DND-41 (cell line): Measurements from ENCODE around the gene GGNBP2.

Experiments
- ATAC-seq: fragments of 200-7000 bp; cut with Tn5 transposase; 3 replicates; pipeline ENCODE4 v1.9.1; 2021; ENCODE audit warnings: low read depth; ENCODE audit not compliant: insufficient read depth
- DNase-seq: peaks from one replicate; pipeline ENCODE4 v3.0.0-alpha.2; 2020
- H2AFZ ChIP-seq: 2 replicates; pipeline ENCODE4 v1.6.0; 2012; ENCODE audit warnings: low read depth, low read length
- H3K27ac ChIP-seq: 2 replicates; pipeline ENCODE4 v1.5.1; 2012; ENCODE audit warnings: low read length, inconsistent platforms
- H3K27me3 ChIP-seq: fragments of 200-600 bp; sonication (generic); 2 replicates; pipeline ENCODE4 v1.6.0; 2012; ENCODE audit warnings: low read length, mild to moderate bottlenecking, inconsistent platforms; ENCODE audit not compliant: insufficient read depth, poor library complexity
- H3K36me3 ChIP-seq: 2 replicates; pipeline ENCODE4 v1.5.1; 2012; ENCODE audit warnings: low read length, inconsistent platforms; ENCODE audit not compliant: insufficient read depth
- H3K4me1 ChIP-seq: 2 replicates; pipeline ENCODE4 v1.5.1; 2012; ENCODE audit warnings: mild to moderate bottlenecking, low read length; ENCODE audit not compliant: insufficient read depth
- H3K4me2 ChIP-seq: 2 replicates; pipeline ENCODE4 v1.6.0; 2012; ENCODE audit warnings: mild to moderate bottlenecking, moderate library complexity, low read length, inconsistent platforms; ENCODE audit not compliant: insufficient read depth
- H3K4me3 ChIP-seq, 2 experiments: fragments of 200-600 bp in 1 of 2; shearing (Covaris generic) in 1 of 2; 2 replicates each; pipeline ENCODE4 v1.5.1; 2012 to 2016; ENCODE audit warnings: inconsistent platforms in 2 of 2, low read length in 2 of 2, mild to moderate bottlenecking in 2 of 2, low read depth in 1 of 2, moderate library complexity in 1 of 2
- H3K79me2 ChIP-seq: 2 replicates; pipeline ENCODE4 v1.6.0; 2012; ENCODE audit warnings: low read length, inconsistent platforms; ENCODE audit not compliant: insufficient read depth
- H3K9ac ChIP-seq: 2 replicates; pipeline ENCODE4 v1.6.0; 2012; ENCODE audit warnings: low read depth, mild to moderate bottlenecking, inconsistent platforms, low read length, moderate library complexity
- H3K9me3 ChIP-seq: 2 replicates; pipeline ENCODE4 v1.5.1; 2012; ENCODE audit warnings: low read length, moderate library complexity, mild to moderate bottlenecking, inconsistent platforms; ENCODE audit not compliant: insufficient read depth, severe bottlenecking
- H4K20me1 ChIP-seq: 2 replicates; pipeline ENCODE4 v1.6.0; 2012; ENCODE audit warnings: low read length; ENCODE audit not compliant: insufficient read depth
- EZH2 ChIP-seq: IDR thresholded peaks from 3 replicates; pipeline ENCODE4 v1.6.1; 2012; ENCODE audit warnings: borderline replicate concordance, low read depth, mild to moderate bottlenecking, moderate library complexity, low read length, inconsistent platforms; ENCODE audit not compliant: severe bottlenecking
- TF ChIP-seq, protein P1 (sequence below): IDR thresholded peaks from 2 replicates; pipeline ENCODE4 v1.5.1; 2012; ENCODE audit warnings: borderline replicate concordance, low read length, moderate library complexity, mild to moderate bottlenecking; ENCODE audit not compliant: poor library complexity, severe bottlenecking; ENCODE audit errors: extremely low read depth

The GGNBP2 gene

DNA sequence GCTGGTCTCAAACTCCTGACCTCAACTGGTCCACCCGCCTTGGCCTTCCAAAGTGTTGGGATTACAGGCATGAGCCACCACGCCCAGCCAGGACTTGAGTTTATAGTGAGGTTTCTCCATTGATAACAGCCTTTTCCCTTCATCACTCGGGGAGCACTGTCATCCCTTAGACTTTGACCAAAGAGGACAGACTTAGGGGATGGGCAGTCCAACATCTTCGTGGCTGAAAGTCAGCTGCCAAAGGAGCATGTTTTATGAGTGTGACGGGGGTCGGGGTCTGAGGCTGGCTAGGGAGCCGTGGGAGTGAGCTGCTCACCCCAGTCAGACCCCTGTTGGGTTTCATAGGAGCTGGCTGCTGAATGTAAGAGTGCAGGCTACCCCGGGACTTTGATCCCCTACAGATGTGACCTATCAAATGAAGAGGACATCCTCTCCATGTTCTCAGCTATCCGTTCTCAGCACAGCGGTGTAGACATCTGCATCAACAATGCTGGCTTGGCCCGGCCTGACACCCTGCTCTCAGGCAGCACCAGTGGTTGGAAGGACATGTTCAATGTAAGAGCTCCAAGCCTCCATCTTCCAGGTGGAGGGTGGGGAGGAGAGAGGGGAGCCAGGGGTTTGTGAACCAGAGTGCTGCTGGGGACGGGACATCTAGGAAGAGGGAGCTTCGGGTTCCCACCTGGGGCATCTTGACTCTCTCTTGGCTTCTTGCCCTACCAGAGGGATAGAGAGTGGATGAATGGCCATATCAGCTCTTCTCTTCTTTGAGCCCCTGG is 50.1 kb downstream of the GGNBP2 start:
- DNase-seq (no peak), ATAC-seq (no peak)
- H3K27ac ChIP-seq: no peak overlapping the region
- peaks cover 9% of the 10 kb centered on the region; the same call in 1 of the 2 replicates for H3K36me3 ChIP-seq
- no peak overlapping the region for H3K9ac ChIP-seq
- H3K4me2 ChIP-seq: no peak overlapping the region
- H2AFZ ChIP-seq: no peak overlapping the region
- no peaks in the 10 kb centered on the region for H3K27me3 ChIP-seq
- peaks cover 24% of the 10 kb centered on the region for H3K4me1 ChIP-seq
- peaks cover 6% of the 10 kb centered on the region; the same call in 1 of the 2 replicates for H3K79me2 ChIP-seq
- no peaks in the 10 kb centered on the region for H3K9me3 ChIP-seq
- H3K4me3 ChIP-seq: no peak overlapping the region
- TF ChIP-seq, protein P1, sequence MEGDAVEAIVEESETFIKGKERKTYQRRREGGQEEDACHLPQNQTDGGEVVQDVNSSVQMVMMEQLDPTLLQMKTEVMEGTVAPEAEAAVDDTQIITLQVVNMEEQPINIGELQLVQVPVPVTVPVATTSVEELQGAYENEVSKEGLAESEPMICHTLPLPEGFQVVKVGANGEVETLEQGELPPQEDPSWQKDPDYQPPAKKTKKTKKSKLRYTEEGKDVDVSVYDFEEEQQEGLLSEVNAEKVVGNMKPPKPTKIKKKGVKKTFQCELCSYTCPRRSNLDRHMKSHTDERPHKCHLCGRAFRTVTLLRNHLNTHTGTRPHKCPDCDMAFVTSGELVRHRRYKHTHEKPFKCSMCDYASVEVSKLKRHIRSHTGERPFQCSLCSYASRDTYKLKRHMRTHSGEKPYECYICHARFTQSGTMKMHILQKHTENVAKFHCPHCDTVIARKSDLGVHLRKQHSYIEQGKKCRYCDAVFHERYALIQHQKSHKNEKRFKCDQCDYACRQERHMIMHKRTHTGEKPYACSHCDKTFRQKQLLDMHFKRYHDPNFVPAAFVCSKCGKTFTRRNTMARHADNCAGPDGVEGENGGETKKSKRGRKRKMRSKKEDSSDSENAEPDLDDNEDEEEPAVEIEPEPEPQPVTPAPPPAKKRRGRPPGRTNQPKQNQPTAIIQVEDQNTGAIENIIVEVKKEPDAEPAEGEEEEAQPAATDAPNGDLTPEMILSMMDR: no peak
- no peak for TF ChIP-seq EZH2
- peaks cover 3% of the 10 kb centered on the region; the same call in 1 of the 2 replicates for H4K20me1 ChIP-seq

DNA sequence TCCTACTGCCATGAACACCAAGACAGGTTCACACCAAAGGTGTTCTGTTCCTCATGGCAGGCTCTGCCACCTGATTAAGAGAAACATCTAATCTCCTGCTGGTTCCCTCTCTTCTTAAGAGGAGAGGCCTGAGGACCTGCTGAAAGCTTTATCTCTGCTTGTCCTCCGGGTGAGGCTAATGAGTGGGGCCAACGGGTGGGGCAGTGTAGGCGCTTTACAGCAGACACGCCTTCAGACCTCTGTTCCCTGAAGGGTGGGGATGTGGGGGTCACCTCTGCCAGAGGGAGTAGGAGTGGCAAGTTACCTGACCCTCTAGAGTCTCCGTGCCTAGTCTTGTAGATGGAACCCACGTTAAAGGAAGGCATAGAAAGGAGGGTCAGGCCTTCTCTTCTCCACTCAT is 52.5 kb downstream of the GGNBP2 start:
- TF ChIP-seq, protein P1: no peak
- no peak for TF ChIP-seq EZH2
- H3K36me3 ChIP-seq: 0 out of 2 replicates have a peak, but pooled peaks cover 3% of the 10 kb centered on the region
- DNase-seq: no peak
- peaks cover 30% of the 10 kb centered on the region for H3K4me1 ChIP-seq
- H3K4me3 ChIP-seq: no peak overlapping the region
- H3K9ac ChIP-seq: no peak overlapping the region
- H3K9me3 ChIP-seq: no peaks in the 10 kb centered on the region
- H2AFZ ChIP-seq: no peak overlapping the region
- no peaks in the 10 kb centered on the region for H3K27me3 ChIP-seq
- peaks cover 13% of the 10 kb centered on the region for H3K79me2 ChIP-seq
- no peak overlapping the region for H3K4me2 ChIP-seq
- peaks cover 3% of the 10 kb centered on the region; the same call in 1 of the 2 replicates for H4K20me1 ChIP-seq
- ATAC-seq: no peak
- no peak overlapping the region for H3K27ac ChIP-seq

DNA sequence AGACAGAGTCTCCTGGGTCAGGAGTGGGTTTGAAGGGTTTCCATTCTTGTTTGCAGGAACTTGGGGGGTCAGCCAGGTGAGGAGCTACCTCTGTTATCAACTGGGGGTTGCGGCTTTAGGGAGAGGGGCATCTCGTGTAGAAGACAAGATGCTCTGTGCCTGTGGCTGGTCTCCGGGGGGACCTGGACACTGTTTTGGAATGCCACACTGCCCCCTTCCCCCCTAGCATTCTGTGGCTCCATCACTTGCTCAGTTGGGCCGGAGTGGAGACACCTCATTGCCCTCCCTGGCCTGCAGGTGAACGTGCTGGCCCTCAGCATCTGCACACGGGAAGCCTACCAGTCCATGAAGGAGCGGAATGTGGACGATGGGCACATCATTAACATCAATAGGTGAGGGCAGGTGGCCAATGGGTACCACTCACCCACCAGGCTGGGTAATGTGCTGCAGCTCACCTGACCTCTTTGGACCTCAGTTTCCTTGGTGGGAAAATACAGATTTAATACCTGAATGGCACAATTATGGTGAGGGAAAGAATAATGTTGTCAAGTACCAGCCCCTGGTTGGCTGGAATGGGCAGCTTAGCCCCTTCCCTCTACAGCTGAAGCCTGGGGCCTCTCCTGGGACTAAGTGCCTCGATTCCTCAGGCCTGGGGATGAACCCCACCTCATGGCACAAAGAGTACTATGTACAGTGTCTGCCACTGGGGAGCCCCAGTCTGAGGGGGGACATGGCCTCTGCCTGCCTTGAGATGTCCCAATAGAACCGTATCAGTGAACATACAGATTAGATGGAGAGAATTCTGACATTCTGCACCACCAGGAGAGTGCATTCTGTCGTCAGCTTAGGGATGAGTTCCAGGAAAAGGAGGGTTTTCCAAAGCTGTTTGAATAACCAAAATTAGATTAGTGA is 53.4 kb downstream of the GGNBP2 start:
- Histone ChIP-seq H3K36me3 (0 out of 2 replicates have a peak, but pooled peaks cover 3% of the 10 kb centered on the region), H3K4me1 (peaks cover 30% of the 10 kb centered on the region), H3K27ac (no peak overlapping the region), H3K9ac (no peak overlapping the region), H3K4me2 (no peak overlapping the region), H3K79me2 (peaks cover 15% of the 10 kb centered on the region), H3K4me3 (no peak overlapping the region), H3K9me3 (no peaks in the 10 kb centered on the region), H4K20me1 (peaks cover 6% of the 10 kb centered on the region; the same call in 1 of the 2 replicates), H2AFZ (no peak overlapping the region), H3K27me3 (no peaks in the 10 kb centered on the region)
- no peak for ATAC-seq
- TF ChIP-seq, protein P1: no peak
- no peak for TF ChIP-seq EZH2
- DNase-seq: no peak
